Fibroblast of mammary gland (primary cell): ENCODE measurements around the gene SBK2.
"Not testable (repeated sequence)": the region's sequence is repeated elsewhere in the genome, so short reads cannot be mapped to it uniquely, and the experiment has no call there.

Source experiments
- DNase-seq: peaks from one replicate; pipeline ENCODE4 v3.0.0-alpha.2; 2010; ENCODE audit warnings: low read depth
- H3K4me3 ChIP-seq: 2 replicates; pipeline ENCODE4 v1.5.1; 2011; ENCODE audit warnings: low read depth, mild to moderate bottlenecking, low read length, moderate library complexity; ENCODE audit not compliant: control insufficient read depth
- TF ChIP-seq, protein P1 (sequence below): conservative IDR thresholded peaks from 2 replicates; pipeline ENCODE4 v1.5.1; 2011; ENCODE audit warnings: low read depth, low read length, inconsistent platforms; ENCODE audit not compliant: control insufficient read depth, insufficient read depth

Gene SBK2

DNA sequence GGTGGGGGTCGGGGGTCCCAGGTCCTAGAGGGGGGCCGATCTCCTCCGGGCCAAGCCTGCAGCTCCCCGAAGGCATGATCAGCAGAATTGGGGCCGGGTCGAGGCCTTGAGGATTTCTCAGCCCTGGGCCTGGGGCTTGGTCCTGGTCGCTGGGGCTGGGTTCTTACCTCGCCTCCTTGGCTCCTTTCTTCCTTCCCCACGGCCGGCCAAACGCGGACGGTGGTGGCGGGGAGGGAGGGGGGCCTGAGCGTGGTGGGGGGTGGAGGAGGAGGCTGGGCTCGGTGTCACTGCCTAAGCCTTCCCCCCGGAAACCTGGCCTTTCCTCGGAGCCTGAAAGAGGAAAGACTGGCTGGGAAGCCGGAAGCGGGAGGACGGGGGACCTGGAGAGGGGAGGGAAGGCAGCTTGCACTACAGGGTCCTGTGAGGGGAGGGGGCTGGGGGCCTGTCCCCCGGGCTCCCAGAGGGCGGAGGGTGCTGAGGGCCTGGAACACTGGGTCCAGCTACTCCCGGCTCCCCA, 43.8 kb upstream of the SBK2 start, which contains the start of gene ZNF579:
Gene ZNF579, minus strand, starts transcription at position 221 of the 517 bp plus-strand sequence. CDS start 1,209 bp downstream, outside the sequence.
- TF ChIP-seq, protein P1, sequence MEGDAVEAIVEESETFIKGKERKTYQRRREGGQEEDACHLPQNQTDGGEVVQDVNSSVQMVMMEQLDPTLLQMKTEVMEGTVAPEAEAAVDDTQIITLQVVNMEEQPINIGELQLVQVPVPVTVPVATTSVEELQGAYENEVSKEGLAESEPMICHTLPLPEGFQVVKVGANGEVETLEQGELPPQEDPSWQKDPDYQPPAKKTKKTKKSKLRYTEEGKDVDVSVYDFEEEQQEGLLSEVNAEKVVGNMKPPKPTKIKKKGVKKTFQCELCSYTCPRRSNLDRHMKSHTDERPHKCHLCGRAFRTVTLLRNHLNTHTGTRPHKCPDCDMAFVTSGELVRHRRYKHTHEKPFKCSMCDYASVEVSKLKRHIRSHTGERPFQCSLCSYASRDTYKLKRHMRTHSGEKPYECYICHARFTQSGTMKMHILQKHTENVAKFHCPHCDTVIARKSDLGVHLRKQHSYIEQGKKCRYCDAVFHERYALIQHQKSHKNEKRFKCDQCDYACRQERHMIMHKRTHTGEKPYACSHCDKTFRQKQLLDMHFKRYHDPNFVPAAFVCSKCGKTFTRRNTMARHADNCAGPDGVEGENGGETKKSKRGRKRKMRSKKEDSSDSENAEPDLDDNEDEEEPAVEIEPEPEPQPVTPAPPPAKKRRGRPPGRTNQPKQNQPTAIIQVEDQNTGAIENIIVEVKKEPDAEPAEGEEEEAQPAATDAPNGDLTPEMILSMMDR, result no peak
- DNase-seq, result peak; percentile 89

DNA sequence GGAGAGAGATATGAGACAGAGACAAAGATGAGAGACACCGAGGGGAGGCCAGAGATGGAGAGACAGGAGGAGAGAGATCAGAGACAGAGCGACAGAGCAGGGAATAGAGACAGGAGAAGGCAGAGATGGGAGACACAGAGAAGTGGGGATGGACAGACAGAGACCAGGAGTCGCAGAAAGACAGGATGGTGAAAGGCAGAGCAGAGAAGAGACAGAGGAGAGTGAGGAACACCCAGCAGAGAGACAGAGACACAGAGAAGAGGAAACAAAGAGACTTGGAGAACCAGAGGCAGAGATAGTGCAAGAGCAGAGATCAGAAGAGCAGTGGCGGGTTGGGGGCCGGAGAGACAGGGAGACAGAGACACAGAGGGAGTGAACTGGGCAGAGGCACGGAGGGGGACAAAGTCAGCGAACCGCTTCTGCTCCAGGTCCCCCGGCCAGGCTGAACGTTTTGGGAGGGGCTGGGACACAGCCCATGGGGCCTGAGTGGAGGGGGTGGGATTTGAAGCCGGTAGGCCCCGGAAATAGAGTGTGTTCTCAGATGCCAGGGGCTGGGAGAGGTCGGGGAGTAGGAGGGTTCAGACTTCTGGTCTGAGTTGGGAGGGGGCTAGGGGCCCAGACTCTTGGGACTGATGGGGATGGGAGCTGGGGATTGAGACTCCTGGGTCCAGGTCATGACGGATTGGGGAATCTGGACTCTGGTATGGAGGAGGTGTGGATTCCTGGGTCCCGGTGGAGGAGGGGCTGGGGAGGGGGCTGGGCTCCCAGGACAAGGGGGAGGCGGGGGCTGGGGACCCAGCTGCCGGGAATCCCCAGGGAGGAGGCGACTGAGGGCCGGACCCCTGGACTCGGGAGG, 43.1 kb upstream of the SBK2 start:
- peak overlapping the region; percentile 86 for H3K4me3 ChIP-seq
- TF ChIP-seq, protein P1, result no peak
- DNase-seq, result no peak

More for the DNA sequence above, 43.8 kb upstream of the SBK2 start, which contains the start of gene ZNF579:
- H3K4me3 ChIP-seq, result peak within 1 kb of the TSS; percentile 86

DNA sequence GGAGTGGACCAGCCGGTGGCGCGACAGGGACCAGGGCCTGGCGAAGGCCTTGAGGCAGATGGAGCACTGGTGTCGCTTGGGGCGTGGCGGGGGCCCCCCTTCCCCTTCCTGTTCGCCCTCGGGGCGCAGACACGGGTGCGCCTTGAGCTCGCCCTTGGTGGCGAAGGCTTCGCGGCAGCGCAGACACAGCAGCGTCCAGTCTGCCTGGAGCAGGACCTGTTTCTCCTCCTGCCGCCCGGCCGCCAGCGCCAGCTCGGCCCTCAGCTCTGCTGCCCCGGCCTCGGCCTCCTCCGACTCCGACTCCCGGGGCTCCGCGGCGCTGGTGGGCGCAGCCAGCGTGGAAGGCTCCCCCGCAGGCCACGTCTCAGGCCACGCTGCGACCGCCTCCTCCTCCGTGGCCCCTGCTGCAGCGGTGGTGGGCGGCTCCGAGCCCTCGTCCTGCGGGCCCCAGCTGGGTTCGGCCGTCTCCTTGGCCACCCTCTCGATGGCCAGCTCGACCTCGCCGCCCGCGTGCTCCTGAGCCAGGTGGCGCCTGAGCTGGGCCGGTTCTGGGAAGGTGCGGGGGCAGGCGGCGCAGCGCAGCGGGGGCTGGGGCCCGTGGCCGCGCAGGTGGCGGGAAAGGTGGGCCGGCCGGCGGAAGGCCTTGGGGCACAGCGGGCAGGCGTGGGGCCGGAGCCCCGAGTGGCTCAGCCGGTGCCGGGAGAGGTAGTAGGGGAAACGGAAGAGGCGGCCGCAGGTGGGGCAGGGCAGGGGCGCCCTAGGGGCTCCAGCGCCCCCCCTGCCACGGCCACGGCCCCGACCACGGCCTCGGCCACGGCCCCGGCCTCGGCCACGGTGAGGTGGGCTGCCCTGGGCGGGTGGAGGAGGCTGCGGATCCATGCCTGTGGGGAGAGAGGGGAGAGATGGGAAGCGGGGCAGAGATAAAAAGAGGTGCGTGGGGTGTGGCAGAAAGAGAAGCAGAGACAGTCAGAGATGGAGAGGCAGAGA, 42.1 kb upstream of the SBK2 start:
- peak overlapping the region; percentile 86 for H3K4me3 ChIP-seq
- TF ChIP-seq, protein P1, result no peak
- no peak for DNase-seq

DNA sequence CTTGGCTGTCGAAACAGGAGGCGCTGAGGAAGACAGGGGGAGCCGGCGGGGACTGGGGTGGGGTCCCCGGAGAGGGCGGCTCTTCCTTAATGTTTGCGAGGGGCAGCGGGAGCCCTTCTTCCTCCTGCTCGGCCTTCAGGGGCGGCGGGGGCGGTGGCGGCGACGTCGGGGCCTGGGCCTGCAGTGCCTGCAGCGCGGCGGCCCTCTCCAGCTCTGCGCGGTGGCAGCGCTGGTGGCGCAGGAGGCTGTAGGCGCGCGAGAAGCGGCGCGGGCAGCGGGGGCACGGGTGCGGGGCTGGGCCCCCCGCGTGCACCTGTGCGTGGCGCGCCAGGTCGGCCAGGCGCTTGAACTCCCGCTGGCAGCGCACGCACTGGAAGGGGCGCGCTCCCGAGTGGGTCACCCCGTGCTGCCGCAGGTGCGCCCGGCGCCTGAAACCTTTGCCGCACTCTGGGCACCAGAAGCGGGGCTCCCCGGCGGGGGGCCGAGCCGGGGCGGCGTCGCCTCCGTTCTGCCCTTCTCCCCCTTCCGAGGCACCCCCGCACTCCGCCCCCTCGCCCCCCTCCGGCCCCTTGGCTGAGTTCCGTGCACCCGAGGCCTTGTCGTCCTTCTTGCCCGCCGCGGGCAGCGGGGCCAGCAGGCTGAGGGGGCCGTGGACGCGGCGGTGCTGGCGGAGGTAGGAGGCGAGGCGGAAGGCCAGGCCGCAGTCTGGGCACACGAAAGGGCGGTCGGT, 41.3 kb upstream of the SBK2 start:
- TF ChIP-seq, protein P1, result no peak
- DNase-seq, result no peak
- H3K4me3 ChIP-seq, result no peak overlapping the region

DNA sequence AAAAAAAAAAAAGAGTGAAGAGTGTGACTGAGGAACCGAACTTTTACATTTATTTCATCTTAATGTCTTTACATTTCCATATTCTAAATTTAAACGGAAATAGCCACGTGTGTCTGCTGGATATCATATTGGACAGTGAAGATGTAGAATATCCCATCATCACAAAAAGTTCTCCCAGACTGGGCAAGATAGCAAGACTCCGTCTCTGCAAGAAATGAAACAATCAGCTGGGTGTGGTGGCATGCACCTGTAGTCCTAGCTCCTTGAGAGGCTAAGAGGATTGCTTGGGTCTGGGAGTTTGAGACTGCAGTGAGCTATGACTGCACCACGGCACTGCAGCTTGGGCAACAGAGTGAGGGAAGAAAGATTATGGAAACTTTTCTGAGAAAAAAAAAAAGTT, 39.8 kb upstream of the SBK2 start:
- no peak for DNase-seq
- TF ChIP-seq, protein P1, result no peak
- no peak overlapping the region for H3K4me3 ChIP-seq

DNA sequence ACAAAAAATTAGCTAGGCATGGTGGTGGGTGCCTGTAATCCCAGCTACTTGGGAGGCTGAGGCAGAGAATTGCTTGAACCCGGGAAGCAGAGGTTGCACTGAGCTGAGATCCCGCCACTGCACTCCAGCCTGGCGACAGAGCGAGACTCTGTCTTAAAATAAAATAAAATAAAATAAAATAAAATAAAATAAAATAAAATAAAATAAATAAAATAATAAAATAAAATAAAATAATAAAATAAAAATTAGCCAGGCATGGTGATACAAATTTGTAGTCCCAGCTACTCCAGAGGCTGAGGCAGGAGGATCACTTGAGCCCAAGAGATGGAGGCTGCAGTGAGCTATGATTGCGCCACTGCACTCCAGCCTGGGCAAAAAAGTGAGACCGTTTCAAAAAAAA, 37.0 kb upstream of the SBK2 start:
- not testable (repeated sequence) for H3K4me3 ChIP-seq, DNase-seq

DNA sequence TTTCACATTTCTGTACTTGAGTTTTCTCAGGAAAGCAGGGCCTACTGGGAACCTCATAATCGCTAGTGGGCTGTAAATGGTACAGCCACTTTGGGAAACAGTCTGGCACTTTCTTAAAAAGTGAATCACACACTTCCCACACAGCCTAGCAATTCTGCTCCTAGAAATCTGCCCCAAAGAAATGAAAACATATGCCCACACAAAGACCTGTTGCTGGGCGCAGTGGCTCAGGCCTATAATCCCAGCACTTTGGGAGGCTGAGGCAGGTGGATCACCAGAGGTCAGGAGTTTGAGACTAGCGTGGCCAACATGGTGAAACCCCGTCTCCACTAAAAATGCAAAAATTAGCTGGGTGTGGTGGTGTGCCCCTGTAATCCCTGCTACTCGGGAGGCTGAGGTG, 32.5 kb upstream of the SBK2 start:
- H3K4me3 ChIP-seq, DNase-seq: not testable (repeated sequence)
